Hematopoietic multipotent progenitor cell treated with erythropoietin and hydrocortisone succinate and interleukin-3 and kit ligand, for 15 days (in vitro differentiated cells): ENCODE data around the gene HOATZ.

ENCODE experiments used
- DNase-seq: peaks from one replicate; pipeline ENCODE4 v3.0.0-alpha.2; 2015; ENCODE audit warnings: low spot score

Gene HOATZ

DNA sequence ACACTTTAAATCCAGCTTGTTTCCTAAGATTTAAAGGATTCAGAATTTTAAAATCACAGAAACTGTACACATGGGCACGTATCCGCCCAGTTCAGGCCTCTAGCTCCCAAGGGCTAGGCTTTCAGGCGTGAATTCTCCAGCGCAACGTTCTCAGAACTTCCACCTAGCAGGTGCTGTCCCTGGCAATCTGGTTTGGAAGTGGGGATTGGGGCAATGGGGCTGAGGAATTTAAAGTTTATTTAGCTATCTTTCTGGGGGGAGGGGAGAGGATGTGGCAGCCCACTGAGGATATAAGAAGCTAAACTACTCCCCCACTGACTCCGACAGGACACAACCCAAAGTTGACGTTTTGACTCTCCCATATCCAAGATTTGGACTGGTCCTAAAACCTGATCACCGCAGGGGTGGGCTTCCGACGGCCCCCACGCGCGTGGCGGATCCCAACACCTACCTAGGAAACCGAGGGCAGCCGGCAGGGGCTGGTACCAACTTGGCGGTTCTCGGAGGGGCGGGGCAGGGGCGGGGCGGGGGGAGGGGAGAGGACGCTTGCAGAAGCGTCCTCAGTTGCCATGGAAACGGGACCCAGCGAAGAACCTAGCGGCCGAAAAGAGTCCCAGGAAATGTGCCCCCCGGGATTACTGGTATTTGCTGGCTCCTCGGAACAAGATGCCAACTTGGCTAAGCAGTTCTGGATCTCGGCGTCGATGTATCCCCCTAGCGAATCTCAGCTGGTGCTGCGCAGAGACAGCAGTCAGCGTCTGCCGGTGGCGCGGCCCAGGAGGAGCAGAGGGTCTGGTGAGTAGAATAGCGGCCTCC lies at the start of gene HOATZ:
TSS of gene HOATZ (plus strand) at position 563 of the 816 bp plus-strand sequence. CDS start at position 570, 7 bp downstream.
- DNase-seq, result no peak

GRCh38 chr11:111465400-111465799 lies 49.2 kb upstream of the HOATZ start:
- DNase-seq, result no peak

- no peak for DNase-seq
Measured at GRCh38 chr11:111466615-111467014, 48.0 kb upstream of the HOATZ start.

GRCh38 chr11:111469200-111469599 lies 45.4 kb upstream of the HOATZ start:
- DNase-seq, result no peak

- no peak for DNase-seq
Measured at GRCh38 chr11:111472228-111472627, 42.4 kb upstream of the HOATZ start.

DNA sequence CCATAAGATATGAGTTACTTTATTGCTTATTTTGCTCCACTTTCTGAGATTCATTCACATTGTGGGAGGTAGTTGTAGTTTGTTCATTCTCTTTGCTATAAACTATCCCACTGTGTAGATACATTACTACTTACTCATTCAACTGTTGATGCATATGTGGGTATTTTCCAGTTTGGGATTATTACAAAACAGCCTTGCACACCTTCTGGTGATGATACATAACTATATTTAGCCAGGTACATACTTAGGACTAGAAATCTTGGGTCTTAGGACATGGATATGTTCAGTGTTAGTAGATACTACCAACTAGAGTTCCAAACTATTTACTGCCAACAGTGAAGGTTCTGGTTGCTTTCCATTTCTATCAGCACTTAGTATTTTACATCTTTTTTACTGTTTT lies 40.1 kb upstream of the HOATZ start:
- DNase-seq, result no peak

GRCh38 chr11:111476366-111476765 lies 38.2 kb upstream of the HOATZ start:
- DNase-seq, result no peak

DNA sequence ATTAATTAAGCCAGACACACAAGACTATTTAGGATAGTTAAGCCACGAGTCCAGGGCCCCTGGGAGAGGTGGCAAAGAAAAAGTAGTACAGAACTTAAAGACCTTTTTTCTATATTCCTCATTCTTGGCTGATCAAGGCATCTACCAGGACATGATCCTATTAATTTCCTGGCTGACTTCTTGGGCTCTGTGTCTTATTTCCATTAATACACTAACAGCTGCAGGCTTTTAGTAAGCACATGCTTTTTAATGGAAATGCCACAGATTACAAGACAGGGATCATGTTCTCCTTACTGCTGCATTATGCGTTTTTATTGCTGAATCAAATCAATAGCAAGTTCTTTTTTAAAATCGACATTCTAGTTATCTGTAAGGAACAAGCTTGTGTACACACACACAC lies 37.6 kb upstream of the HOATZ start:
- DNase-seq, result no peak

DNA sequence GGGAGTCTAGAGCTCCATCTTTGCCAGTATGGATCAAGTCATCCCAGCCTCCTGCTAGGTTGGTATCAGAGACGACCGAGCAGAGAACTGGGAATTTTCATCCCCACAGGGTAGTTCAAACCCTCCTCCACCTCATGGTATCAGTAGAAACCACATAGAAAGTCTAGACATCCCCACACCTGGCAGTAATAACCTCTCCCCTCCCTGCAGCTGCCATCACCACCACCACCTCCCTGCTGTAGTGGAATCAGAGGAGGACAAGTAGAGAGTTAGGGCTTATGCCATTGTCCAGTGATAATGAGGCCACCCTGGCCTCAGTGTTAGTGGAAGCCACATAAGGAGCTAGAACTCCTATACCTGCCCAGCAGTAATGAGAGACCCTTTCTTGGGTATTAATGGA lies 36.7 kb upstream of the HOATZ start:
- DNase-seq, result no peak

DNA sequence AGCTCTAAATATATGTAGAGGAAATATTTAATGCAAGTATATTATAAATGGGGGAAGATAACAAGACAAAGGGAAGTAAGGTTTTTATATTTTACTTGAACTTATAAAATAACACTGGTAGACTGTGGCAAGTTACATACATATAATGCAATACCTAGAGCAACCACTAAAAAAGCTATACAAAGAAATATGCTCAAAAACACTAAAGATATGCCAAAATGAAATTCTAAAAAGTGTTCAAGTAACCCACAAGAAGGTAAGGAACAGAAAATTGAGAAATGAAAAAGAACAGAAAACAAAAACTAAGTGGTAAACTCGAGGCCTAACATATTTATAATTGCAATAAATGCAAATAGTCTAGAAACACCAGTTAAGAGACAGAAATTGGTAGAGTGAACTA lies 34.9 kb upstream of the HOATZ start:
- no peak for DNase-seq

DNA sequence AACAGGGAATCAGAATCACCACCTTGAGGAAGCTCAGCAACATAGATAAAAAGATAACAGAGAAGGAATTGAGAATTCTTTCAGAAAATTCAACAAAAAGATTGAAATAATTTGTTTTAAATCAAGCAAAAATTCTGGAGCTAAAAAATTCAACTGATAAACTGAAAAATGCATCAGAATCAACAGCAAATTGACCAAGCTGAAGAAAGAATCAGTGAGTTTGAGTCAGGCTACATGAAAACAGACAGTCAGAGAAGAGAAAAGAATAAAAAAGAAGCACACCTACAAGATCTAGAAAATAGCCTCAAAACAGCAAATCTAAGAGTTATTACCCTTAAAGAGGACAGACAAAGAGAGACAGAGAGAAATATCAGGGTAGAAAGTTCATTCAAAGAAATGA lies 31.1 kb upstream of the HOATZ start:
- no peak for DNase-seq

GRCh38 chr11:111490496-111490895 lies 24.1 kb upstream of the HOATZ start:
- DNase-seq, result no peak

DNA sequence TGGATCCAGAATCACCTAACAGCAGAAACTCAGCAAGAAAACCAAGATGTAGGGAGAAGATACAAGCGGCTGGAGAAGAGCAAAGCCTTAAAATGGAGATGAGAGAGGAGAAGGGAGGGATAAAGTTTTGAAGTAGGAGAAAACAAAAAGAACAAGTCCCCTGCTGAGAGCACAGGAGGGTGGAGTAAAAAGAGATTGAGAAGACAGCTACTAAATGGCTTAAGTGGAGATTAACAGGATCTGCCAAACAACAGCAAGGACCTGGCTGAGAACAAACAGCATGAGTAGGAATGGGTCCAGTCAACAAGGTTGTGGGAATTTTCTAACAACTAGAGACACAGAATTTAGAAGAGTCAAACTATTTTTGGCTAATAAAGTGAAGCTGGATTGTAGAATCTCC lies 20.5 kb upstream of the HOATZ start:
- DNase-seq, result no peak

- DNase-seq, result no peak
Measured at GRCh38 chr11:111499483-111499882, 15.1 kb upstream of the HOATZ start.

- no peak for DNase-seq
Measured at GRCh38 chr11:111500481-111500880, 14.1 kb upstream of the HOATZ start.

DNA sequence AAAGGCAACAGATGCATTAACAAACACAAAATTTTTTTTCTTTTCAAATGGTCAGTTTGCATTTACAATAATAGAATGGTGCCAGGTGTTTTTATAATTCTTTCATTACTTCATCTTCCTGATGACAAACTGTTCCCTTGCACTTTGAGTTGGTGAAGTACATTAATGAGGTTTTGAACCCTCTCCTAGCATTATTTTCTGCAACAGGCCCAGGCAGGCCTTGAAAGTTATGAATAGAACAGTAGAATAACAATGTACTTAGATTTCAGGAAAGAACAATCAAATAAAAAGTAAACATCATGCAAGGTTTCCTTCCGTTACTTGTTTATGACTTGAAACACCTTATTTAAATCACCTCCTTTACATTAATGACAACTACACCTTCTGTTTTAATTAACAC lies 12.0 kb upstream of the HOATZ start:
- DNase-seq, result no peak

DNA sequence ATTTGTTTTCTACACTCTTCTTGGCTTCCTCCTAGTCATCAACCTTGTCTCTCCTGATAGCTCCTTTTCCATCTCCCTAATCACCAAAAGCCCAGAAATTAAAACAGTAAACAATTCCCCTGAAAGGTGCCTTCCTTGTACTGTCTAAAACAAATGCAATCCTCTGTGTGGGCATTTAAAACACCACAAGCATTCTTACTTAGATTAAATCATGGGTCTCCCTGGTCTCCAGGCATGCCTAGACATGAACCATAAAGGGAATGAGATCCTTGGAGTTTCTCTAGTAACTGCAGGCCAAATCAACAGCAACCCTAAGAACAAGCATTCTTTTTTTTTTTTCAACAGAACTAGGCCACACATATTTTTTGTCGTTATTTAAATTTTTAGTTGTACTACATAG lies 4.3 kb upstream of the HOATZ start:
- no peak for DNase-seq

DNA sequence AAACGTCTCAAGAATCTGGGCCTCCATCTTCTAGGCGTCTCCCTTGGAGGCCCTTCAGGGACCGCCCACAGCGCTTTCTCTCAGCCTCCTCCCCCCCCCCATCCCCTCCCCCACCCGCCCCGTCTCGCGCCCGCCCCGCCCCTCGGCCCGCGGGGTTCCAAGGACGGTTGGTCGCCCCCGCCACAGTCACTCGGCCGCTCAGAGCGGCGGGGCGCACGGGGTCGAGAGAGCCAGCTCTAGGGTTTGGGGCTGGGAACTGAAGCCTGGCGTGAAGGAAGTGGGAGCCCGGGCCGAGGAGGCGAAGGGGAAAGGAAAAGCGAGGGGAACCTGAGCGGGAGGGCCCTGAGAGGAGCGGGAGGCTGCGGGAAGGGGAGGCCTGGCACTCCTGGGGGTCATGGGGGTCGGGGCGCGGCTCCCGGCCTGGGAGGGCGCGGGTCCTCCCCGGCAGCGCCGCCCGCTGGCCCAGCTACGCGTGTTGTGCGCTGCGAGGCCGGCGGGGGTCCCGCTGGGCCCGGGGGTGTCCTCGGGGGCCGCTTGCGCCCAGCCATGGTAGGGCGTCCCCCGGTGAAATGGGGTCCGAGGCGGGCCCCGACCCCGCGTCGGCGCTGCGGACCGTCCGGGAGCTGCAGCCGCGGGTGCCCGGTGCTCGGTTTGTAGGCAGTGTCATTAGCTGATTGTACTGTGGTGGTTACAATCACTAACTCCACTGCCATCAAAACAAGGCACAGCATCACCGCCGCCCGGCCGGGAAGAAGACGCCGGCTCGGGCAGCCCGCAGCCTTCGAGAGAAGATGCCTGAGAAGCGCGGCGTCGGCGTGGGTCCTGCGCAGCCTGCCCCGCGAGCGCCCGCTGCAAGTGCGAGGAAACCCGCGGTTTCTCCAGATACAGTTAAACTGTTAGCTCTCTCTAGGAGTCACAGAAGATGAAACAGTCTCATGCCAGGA lies 2.0 kb upstream of the HOATZ start, which contains the start of gene BTG4:
TSS of gene BTG4 (minus strand) at position 91 of the 944 bp plus-strand sequence. CDS start 13,610 bp downstream, outside the sequence.
- DNase-seq, result no peak

- no peak for DNase-seq
Measured at GRCh38 chr11:111513240-111513605, 1.4 kb upstream of the HOATZ start.

GRCh38 chr11:111515591-111515990 lies 1.0 kb downstream of the HOATZ start:
- DNase-seq, result no peak

- DNase-seq, result no peak
Measured at GRCh38 chr11:111518668-111519067, 4.1 kb downstream of the HOATZ start.

GRCh38 chr11:111520560-111520959 lies 6.0 kb downstream of the HOATZ start:
- DNase-seq, result no peak

DNA sequence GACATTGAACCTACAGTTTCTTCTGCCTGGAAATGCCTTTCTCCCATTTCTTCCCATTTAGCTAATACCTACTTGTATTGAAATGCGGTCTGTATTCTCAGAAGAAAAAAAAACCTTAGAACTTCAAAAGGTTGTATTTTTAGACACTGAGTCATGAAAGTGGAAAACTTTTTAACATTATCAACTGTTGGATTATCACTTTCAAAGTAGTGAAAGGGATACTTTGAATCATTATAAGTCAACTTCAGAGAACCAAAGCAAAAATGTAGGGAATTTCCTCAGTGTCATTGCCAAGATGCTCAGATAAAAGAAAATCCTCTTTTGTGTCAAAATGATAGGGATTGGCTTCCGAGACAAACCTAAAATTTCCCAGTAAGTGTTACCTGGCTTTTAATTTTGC lies 6.6 kb downstream of the HOATZ start:
- DNase-seq, result no peak
